ENCODE results near the gene IKBKG.

- TF ChIP-seq ARNT (IDR thresholded peaks at IDR 0.05) (no peak), HDGF (IDR thresholded peaks at IDR 0.05; ENCODE audit: borderline replicate concordance) (no peak), FOXK2 (IDR thresholded peaks at IDR 0.05) (no peak)
Measured at GRCh38 chrX:154535892-154536291, 11.5 kb upstream of the IKBKG start.
